ENCODE data around the gene ERBB4. TPM values are rescaled to one million over a fixed set of nuclear protein-coding genes. Genes with fewer than 3 reads are reported as not detected.

Gene ERBB4
- total RNA-seq, 1 donor from 2014 or later, result not detected

DNA sequence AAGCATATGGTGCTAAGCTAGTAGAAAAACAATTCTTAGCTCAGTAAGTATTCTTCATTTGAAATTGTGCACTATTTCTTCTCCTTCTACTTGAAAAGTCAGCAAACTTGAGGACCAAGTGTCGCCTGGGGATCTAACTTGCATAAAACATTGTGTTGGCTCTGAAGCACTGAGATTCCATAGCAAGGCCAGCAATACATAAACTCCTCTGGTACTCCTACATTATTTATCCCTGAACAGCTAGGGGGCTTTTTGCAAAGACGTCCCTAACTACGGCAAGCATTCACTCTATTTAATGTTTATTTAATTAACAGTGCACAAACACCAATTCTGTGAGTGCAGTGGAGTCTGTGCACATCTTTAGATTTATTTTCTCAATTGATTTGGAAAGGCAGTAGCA lies 392.2 kb downstream of the ERBB4 start:
- Mint-ChIP-seq H3K4me1 (ENCODE audit: low read depth) (no peaks in the 10 kb centered on the region), H3K4me3 (no peak overlapping the region), H3K27me3 (ENCODE audit: insufficient read depth) (no peaks in the 10 kb centered on the region), H3K9me3 (no peaks in the 10 kb centered on the region), H3K27ac (no peak overlapping the region), H3K36me3 (ENCODE audit: low read depth) (no peaks in the 10 kb centered on the region)
- intact Hi-C loops (cut with micrococcal nuclease), result loop anchor here (5.0 kb wide), 1 partner anchor 421 kb away; no protein-coding TSS in a partner anchor
- no peak for DNase-seq (ENCODE audit: low spot score)

DNA sequence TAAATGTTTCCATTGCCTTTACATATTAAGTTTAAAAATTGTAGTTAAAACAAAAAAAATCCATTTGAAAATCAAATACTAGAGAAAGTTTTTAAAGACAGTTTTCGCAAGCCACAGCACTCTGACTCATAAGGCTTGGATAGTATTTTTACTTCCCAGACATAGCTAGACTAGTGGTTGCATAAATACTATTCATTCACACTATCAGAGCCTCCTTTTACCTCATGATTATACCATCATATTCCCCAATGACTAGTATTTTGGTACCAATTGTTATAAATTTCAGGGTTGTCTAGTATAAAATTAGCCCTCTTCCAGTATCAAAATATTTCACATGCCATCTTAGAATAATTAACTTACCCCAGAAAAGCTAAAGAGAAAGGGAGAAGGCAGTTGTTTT lies 393.5 kb downstream of the ERBB4 start:
- no peak overlapping the region for H3K4me3 Mint-ChIP-seq
- no peaks in the 10 kb centered on the region for H3K4me1 Mint-ChIP-seq (ENCODE audit: low read depth)
- no peak overlapping the region for H3K27ac Mint-ChIP-seq
- no peak for DNase-seq (ENCODE audit: low spot score)
- intact Hi-C loops (cut with micrococcal nuclease), result loop anchor here (5.0 kb wide), 1 partner anchor 422 kb away; no protein-coding TSS in a partner anchor
- no peaks in the 10 kb centered on the region for H3K36me3 Mint-ChIP-seq (ENCODE audit: low read depth)
- H3K27me3 Mint-ChIP-seq (ENCODE audit: insufficient read depth), result no peaks in the 10 kb centered on the region
- H3K9me3 Mint-ChIP-seq, result no peaks in the 10 kb centered on the region

GRCh38 chr2:212142631-212143030 lies 396.0 kb downstream of the ERBB4 start:
- Mint-ChIP-seq H3K9me3 (no peaks in the 10 kb centered on the region), H3K36me3 (ENCODE audit: low read depth) (no peaks in the 10 kb centered on the region)
- intact Hi-C loops (cut with micrococcal nuclease), result no loop called here

DNA sequence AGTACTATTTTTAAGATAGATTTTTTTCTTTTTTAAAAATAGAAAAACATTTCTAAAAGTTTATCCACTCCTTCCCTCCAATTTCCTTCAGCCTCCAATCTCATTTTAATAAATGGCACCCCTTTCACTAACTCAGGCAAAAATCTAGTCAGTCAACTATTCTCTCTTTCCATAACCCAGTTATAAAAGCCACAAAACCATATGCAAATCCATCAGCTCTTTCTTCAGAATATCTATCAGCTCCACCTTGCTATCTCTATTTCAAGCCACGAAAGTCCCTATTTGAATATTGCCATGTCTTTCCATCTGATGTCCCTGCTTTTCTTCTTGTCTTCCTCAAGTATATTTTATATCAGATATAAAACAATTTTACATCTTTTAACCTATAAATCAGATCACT lies 397.1 kb downstream of the ERBB4 start:
- Mint-ChIP-seq H3K4me1 (ENCODE audit: low read depth) (no peaks in the 10 kb centered on the region), H3K27me3 (ENCODE audit: insufficient read depth) (no peaks in the 10 kb centered on the region), H3K36me3 (ENCODE audit: low read depth) (no peaks in the 10 kb centered on the region), H3K9me3 (no peaks in the 10 kb centered on the region), H3K27ac (no peak overlapping the region), H3K4me3 (no peak overlapping the region)
- intact Hi-C loops (cut with micrococcal nuclease), result no loop called here
- no peak for DNase-seq (ENCODE audit: low spot score)

More at GRCh38 chr2:212142631-212143030, 396.0 kb downstream of the ERBB4 start:
- no peaks in the 10 kb centered on the region for H3K4me1 Mint-ChIP-seq (ENCODE audit: low read depth)
- no peak overlapping the region for H3K27ac Mint-ChIP-seq
- DNase-seq (ENCODE audit: low spot score), result no peak
- H3K27me3 Mint-ChIP-seq (ENCODE audit: insufficient read depth), result no peaks in the 10 kb centered on the region
- H3K4me3 Mint-ChIP-seq, result no peak overlapping the region

DNA sequence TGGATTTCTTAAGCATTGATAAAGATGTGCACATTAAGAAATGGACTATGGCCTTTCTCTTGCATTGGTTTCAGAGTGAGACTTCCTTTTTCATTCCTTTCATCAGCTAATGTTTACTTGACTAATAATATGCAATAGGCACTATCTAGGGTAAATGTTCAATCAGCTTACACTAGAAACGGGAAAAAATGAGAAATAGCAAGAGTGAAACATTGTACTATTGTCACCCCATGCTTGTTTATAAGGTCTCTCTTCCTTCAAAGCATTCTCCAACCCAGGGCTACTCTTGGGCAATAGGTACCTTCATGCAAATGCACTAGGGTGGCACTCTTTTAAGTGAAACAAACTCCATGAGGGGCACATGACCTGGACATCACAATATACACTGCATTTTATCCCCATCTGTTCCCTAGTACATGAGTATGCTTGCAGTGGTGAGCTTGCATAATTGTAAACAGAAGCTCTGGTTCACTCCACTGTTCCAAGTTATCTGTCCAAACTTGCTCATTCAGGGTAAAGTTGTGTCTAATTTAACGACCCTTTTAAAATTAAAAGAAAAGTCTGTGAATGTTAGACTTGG lies 402.3 kb downstream of the ERBB4 start:
- no peaks in the 10 kb centered on the region for H3K27me3 Mint-ChIP-seq (ENCODE audit: insufficient read depth)
- H3K4me1 Mint-ChIP-seq (ENCODE audit: low read depth), result no peaks in the 10 kb centered on the region
- intact Hi-C loops (cut with micrococcal nuclease), result no loop called here

GRCh38 chr2:212135739-212136138 lies 402.9 kb downstream of the ERBB4 start:
- no peak overlapping the region for H3K4me3 Mint-ChIP-seq
- no peaks in the 10 kb centered on the region for H3K36me3 Mint-ChIP-seq (ENCODE audit: low read depth)
- H3K27ac Mint-ChIP-seq, result no peak overlapping the region
- H3K9me3 Mint-ChIP-seq, result no peaks in the 10 kb centered on the region
- H3K4me1 Mint-ChIP-seq (ENCODE audit: low read depth), result no peaks in the 10 kb centered on the region
- no peaks in the 10 kb centered on the region for H3K27me3 Mint-ChIP-seq (ENCODE audit: insufficient read depth)
- intact Hi-C loops (cut with micrococcal nuclease), result no loop called here
- no peak for DNase-seq (ENCODE audit: low spot score)

More for the DNA sequence above, 402.3 kb downstream of the ERBB4 start:
- no peak for DNase-seq (ENCODE audit: low spot score)
- no peaks in the 10 kb centered on the region for H3K36me3 Mint-ChIP-seq (ENCODE audit: low read depth)
- no peaks in the 10 kb centered on the region for H3K9me3 Mint-ChIP-seq
- no peak overlapping the region for H3K27ac Mint-ChIP-seq
- no peak overlapping the region for H3K4me3 Mint-ChIP-seq

GRCh38 chr2:212133337-212133736 lies 405.3 kb downstream of the ERBB4 start:
- Mint-ChIP-seq H3K27ac (no peak overlapping the region), H3K4me3 (no peak overlapping the region), H3K4me1 (ENCODE audit: low read depth) (no peaks in the 10 kb centered on the region), H3K9me3 (no peaks in the 10 kb centered on the region), H3K27me3 (ENCODE audit: insufficient read depth) (no peaks in the 10 kb centered on the region), H3K36me3 (ENCODE audit: low read depth) (no peaks in the 10 kb centered on the region)
- intact Hi-C loops (cut with micrococcal nuclease), result no loop called here
- no peak for DNase-seq (ENCODE audit: low spot score)

GRCh38 chr2:212124598-212124997 lies 414.0 kb downstream of the ERBB4 start:
- no peaks in the 10 kb centered on the region for H3K9me3 Mint-ChIP-seq
- no peaks in the 10 kb centered on the region for H3K27me3 Mint-ChIP-seq (ENCODE audit: insufficient read depth)
- H3K27ac Mint-ChIP-seq, result no peak overlapping the region
- H3K4me3 Mint-ChIP-seq, result no peak overlapping the region
- no peaks in the 10 kb centered on the region for H3K4me1 Mint-ChIP-seq (ENCODE audit: low read depth)
- no peaks in the 10 kb centered on the region for H3K36me3 Mint-ChIP-seq (ENCODE audit: low read depth)
- intact Hi-C loops (cut with micrococcal nuclease), result no loop called here
- no peak for DNase-seq (ENCODE audit: low spot score)

DNA sequence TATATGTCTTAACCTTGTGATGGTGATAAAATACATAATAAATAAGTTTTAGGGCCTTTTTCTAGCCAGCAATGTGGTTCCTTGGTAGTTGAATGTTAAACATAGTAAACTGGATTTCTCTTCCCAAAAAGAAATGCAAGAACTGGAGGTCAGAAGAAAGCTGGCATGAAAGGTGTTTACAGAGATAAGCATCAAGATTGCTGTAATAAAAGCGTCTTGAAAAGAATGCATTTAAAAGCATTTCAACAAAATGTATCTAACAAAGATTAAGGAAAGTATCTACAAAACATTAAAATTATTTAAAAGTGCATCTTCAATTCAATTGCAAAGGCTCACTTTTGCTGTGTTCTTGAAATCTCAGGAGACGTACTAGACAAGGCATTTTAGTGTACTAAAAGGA lies 419.0 kb downstream of the ERBB4 start:
- no peaks in the 10 kb centered on the region for H3K4me1 Mint-ChIP-seq (ENCODE audit: low read depth)
- H3K27ac Mint-ChIP-seq, result no peak overlapping the region
- DNase-seq (ENCODE audit: low spot score), result no peak

GRCh38 chr2:212117926-212118325 lies 420.7 kb downstream of the ERBB4 start:
- Mint-ChIP-seq H3K27me3 (ENCODE audit: insufficient read depth) (no peaks in the 10 kb centered on the region), H3K9me3 (no peaks in the 10 kb centered on the region), H3K36me3 (ENCODE audit: low read depth) (no peaks in the 10 kb centered on the region), H3K27ac (no peak overlapping the region), H3K4me1 (ENCODE audit: low read depth) (no peaks in the 10 kb centered on the region), H3K4me3 (no peak overlapping the region)
- DNase-seq (ENCODE audit: low spot score), result no peak
- intact Hi-C loops (cut with micrococcal nuclease), result no loop called here

More for the DNA sequence above, 419.0 kb downstream of the ERBB4 start:
- Mint-ChIP-seq H3K4me3 (no peak overlapping the region), H3K27me3 (ENCODE audit: insufficient read depth) (no peaks in the 10 kb centered on the region), H3K36me3 (ENCODE audit: low read depth) (no peaks in the 10 kb centered on the region), H3K9me3 (no peaks in the 10 kb centered on the region)
- intact Hi-C loops (cut with micrococcal nuclease), result no loop called here

DNA sequence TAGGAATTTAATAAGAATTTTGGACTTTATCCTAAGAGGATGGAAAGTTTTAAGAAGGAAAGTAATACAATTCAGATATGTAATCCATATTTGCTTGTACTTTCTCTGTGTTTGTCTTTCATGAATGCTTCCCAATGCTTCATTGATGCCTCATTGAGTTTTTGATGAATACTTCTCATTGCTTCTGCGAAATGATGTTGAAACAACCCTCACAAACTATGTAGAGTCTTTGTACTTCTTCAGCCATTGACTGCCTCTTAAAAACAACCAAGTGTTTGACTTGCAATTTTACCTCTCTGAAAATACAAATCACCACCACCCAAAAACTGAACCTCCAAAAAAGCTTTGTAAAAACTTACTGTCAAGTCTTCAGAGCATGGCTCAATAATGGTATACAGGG lies 424.1 kb downstream of the ERBB4 start:
- Mint-ChIP-seq H3K4me3 (no peak overlapping the region), H3K36me3 (ENCODE audit: low read depth) (no peaks in the 10 kb centered on the region), H3K27me3 (ENCODE audit: insufficient read depth) (no peaks in the 10 kb centered on the region), H3K4me1 (ENCODE audit: low read depth) (no peaks in the 10 kb centered on the region), H3K9me3 (no peaks in the 10 kb centered on the region), H3K27ac (no peak overlapping the region)
- intact Hi-C loops (cut with micrococcal nuclease), result no loop called here
- no peak for DNase-seq (ENCODE audit: low spot score)

- H3K9me3 Mint-ChIP-seq, result no peaks in the 10 kb centered on the region
- no peaks in the 10 kb centered on the region for H3K27me3 Mint-ChIP-seq (ENCODE audit: insufficient read depth)
- no peaks in the 10 kb centered on the region for H3K4me1 Mint-ChIP-seq (ENCODE audit: low read depth)
- H3K36me3 Mint-ChIP-seq (ENCODE audit: low read depth), result no peaks in the 10 kb centered on the region
- H3K27ac Mint-ChIP-seq, result no peak overlapping the region
- intact Hi-C loops (cut with micrococcal nuclease), result no loop called here
- H3K4me3 Mint-ChIP-seq, result no peak overlapping the region
- no peak for DNase-seq (ENCODE audit: low spot score)
Measured at GRCh38 chr2:212112401-212112800, 426.2 kb downstream of the ERBB4 start.

GRCh38 chr2:212109792-212110680 lies 428.6 kb downstream of the ERBB4 start:
- no peaks in the 10 kb centered on the region for H3K9me3 Mint-ChIP-seq
- DNase-seq (ENCODE audit: low spot score), result no peak
- intact Hi-C loops (cut with micrococcal nuclease), result no loop called here
- no peaks in the 10 kb centered on the region for H3K27me3 Mint-ChIP-seq (ENCODE audit: insufficient read depth)
- H3K4me3 Mint-ChIP-seq, result no peak overlapping the region
- no peaks in the 10 kb centered on the region for H3K36me3 Mint-ChIP-seq (ENCODE audit: low read depth)
- no peak overlapping the region for H3K27ac Mint-ChIP-seq
- no peaks in the 10 kb centered on the region for H3K4me1 Mint-ChIP-seq (ENCODE audit: low read depth)

Data from activated T-helper 1 cell treated with anti-CD3 and anti-CD28 coated beads, Interleukin-12 subunit alpha, Interleukin-12 subunit beta, Interleukin-2, Interleukin-4 antibody, amounts not matched to agents 30 ng/mL and 10 ng/mL and 1 ng/mL, durations not matched to agents 14 hours and 24 hours and 36 hours (primary cell).